ENCODE results near the gene SYNDIG1. TPM values are rescaled to one million over a fixed set of nuclear protein-coding genes. Genes with fewer than 3 reads are reported as not detected.

SYNDIG1 gene
- total RNA-seq, 2 donors from 2014 or later = not detected

DNA sequence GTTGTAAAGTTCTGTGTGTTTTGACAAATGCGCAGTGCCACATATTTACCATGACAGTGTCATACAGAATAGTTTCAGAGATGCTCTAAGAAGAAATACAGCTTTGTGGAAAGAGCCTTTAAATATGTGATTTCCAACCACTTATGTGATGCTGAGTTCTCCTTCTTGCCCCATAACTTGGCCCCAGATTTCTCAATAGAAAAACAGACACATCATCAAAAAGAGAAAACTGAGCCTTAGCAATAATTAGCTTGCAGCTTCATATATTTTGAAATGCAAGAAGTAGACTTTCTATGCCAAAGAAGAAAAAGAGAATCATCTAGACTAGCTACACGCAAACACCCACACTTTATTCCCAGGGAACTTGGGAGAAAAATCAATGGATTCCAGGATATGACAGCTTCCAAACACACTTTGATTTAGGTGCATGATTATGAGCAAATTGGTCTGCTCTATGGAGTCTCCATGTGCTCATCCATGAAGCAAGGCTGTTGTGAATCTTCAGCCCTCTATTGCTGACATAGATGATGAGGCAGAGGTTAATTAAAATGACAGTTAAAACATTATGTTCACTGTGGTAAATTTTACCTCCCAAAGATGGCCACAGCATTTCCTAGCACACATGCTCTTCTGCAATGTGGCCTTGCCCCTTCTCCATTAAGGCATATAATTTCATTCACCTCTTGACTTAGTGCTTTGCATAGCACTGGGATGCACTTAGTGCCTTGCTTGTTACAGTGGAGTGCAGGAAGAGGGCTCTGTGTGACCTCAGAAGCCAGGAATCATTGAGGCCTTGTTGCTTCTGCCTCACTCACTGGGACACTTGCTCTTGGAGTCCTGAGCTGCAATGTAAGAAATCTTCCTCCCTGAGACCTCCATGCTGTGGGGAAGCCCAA is 174.6 kb downstream of the SYNDIG1 start:
- Mint-ChIP-seq H3K27me3 (peaks cover 14 to 17% of the 10 kb centered on the region in 2 donors), H3K27ac (no peak overlapping the region), H3K4me3 (no peak overlapping the region), H3K9me3 (no peaks in the 10 kb centered on the region), H3K36me3 (no peaks in the 10 kb centered on the region), H3K4me1 (ENCODE audit: low read depth in 2 of 2) (no peaks in the 10 kb centered on the region)
- ATAC-seq (no peak), DNase-seq (ENCODE audit: low spot score) (no peak)

DNA sequence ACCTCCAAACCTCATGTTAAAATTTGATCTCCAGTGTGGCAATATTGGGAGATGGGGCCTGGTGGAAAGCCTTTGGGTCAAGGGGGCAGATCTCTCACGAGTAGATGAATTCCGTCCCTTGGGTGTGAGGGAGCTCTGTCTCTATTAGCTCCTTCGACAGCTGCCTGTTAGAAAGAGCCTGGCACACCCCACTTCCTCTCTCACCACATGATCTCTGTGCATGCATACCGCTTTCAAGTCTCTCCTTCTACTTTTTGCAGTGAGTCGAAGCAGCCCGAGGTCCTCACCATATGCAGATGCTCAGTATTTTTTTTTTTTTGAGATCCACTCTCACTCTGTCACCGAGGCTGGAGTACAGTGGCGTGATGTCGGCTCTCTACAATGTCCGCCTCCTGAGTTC is 176.9 kb downstream of the SYNDIG1 start:
- Mint-ChIP-seq H3K36me3 (no peaks in the 10 kb centered on the region), H3K27me3 (peaks cover 10 to 17% of the 10 kb centered on the region in 2 donors), H3K4me1 (ENCODE audit: low read depth in 2 of 2) (no peaks in the 10 kb centered on the region), H3K4me3 (no peak overlapping the region), H3K9me3 (no peaks in the 10 kb centered on the region), H3K27ac (no peak overlapping the region)
- DNase-seq (ENCODE audit: low spot score) (no peak), ATAC-seq (no peak)

DNA sequence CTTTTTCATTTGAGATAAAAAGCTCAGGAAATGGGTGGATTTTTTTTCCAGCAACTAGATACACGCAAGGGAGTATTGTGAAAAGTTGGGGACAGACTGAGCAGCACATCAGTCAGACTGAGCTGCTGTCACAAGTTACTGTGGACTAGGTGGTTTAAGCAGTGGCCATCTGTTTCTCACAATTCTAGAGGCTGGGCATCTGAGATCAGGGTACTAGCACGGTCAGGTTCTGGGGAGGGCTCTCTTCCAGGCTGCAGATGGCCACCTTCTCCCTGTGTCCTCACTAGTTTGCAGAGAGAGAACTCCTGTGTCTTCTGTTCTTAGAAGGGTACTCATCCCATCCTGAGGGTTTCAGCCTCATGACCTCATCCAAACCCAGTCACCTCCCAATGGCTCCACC is 178.3 kb downstream of the SYNDIG1 start:
- H3K9me3 Mint-ChIP-seq = no peaks in the 10 kb centered on the region
- ATAC-seq (no peak), DNase-seq (ENCODE audit: low spot score) (no peak)
- no peak overlapping the region for H3K27ac Mint-ChIP-seq
- no peaks in the 10 kb centered on the region for H3K4me1 Mint-ChIP-seq (ENCODE audit: low read depth in 2 of 2)
- H3K27me3 Mint-ChIP-seq = peaks cover 10 to 16% of the 10 kb centered on the region in 2 donors
- no peak overlapping the region for H3K4me3 Mint-ChIP-seq
- no peaks in the 10 kb centered on the region for H3K36me3 Mint-ChIP-seq

DNA sequence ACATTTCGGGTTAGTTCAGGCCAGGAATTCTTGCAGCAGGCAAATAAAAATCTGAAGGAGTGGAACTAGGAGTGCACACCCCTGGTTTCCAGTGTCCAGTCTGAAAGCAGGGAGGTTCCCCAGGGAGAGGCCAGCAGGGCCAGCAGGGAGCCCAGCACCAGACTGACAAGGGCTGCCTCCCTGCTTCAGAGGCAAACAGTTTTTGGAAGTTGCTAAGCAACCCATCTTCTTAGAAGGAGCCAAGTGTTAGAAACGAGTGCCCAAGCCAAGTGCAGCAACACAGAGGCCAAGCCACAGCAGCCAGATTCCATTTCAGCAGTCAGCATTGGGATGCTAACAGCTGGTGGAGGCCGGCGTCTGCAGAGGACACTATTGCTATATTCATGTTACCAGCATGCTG is 179.1 kb downstream of the SYNDIG1 start:
- Mint-ChIP-seq H3K4me3 (no peak overlapping the region), H3K4me1 (ENCODE audit: low read depth in 2 of 2) (no peaks in the 10 kb centered on the region), H3K27me3 (peaks cover 7 to 16% of the 10 kb centered on the region in 2 donors), H3K36me3 (no peaks in the 10 kb centered on the region), H3K9me3 (no peaks in the 10 kb centered on the region), H3K27ac (no peak overlapping the region)
- ATAC-seq = no peak
- DNase-seq (ENCODE audit: low spot score) = no peak

DNA sequence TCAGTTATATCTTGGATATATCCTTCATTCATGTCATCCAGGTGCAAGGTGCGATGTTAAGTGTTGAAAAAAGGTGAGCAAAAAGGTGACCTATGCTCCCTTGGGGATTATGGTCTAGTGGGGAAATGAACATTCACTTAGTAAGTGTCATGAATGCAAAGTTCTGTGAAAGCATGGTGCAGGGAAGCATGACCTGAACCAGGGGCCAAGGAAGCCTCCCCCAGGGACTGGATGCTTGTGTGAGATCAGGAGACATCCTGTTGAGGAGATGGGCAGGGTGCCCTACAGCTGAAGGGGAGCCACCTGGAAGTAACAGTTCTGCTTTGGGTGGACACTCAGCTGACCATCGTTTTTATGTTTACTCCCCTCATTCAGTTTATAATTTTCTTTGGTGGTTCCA is 179.5 kb downstream of the SYNDIG1 start:
- Mint-ChIP-seq H3K9me3 (no peaks in the 10 kb centered on the region), H3K27ac (no peak overlapping the region), H3K4me1 (ENCODE audit: low read depth in 2 of 2) (no peaks in the 10 kb centered on the region), H3K36me3 (no peaks in the 10 kb centered on the region), H3K27me3 (peaks cover 7 to 17% of the 10 kb centered on the region in 2 donors), H3K4me3 (no peak overlapping the region)
- no peak for DNase-seq (ENCODE audit: low spot score)
- no peak for ATAC-seq

DNA sequence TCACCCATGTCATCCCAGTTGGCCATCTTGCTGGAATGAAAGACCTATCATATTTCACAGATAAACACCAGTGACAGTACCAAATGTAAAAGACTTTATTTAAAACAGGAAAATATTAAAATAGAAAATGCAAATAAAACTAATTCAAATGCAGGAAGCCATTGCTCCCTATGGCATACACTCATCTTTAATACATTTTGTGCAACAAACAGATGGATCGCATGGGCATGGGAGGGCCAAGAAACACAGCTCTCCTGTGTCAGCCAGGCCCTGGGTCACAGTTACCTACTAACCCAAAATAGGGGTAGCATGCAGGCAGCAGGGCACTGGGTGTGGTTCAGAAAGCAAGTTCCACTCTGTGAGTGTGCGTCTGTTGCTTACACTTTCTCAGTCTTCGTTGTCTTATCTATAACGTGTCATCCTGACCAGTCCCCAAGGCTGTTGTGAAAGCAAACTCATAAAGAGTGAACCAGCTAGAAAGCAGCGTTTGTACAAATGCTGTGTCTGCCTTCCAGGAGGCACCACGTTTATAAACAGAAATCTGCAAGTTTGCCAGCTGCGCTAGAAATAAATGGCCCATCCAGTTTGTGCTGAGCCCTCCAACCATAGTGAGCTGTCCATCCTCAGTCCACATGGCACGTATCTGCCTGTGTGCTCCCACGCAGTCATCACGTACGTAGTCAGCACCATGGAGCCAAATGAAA is 180.5 kb downstream of the SYNDIG1 start:
- ATAC-seq = no peak
- DNase-seq (ENCODE audit: low spot score) = no peak
- Mint-ChIP-seq H3K9me3 (no peaks in the 10 kb centered on the region), H3K36me3 (no peaks in the 10 kb centered on the region), H3K4me3 (no peak overlapping the region), H3K27ac (no peak overlapping the region), H3K4me1 (ENCODE audit: low read depth in 2 of 2) (no peaks in the 10 kb centered on the region), H3K27me3 (peaks cover 7 to 23% of the 10 kb centered on the region in 2 donors)

DNA sequence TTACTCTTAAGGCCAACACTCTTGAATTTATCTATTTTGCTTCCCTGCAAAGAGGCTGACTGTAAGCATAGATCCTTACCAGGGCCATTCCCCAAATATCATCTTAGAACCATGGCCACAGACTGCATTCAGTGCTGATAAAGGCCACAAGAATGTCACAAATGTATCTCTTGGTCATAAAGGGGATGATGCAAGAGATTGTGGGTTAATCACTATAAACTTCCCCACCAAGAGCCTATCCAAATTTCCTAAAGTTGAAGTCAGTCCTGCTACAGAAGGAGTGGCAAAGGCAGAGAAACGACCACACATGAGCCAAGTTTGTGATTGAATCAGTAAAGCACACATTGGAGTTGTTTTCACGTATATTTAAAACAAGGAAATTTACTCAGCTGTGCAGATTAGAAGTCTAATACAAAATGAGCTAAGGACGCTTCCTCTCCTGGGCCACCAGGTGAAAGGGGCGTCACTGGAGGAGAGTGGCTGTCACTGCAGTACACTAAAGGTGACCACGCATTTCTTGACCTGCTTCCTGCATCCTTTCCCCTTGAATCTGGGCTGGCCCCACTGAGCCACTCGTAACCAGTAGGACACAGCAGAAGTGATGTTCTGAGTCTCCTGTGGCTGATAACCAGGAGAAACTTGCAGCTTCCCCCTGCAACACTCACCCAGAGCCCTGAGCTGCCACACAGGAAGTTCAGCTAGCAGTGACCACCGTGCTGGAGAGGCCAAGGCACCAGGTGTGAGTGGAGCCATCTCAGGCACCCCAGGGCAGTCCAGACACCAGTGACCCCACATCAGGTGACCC is 181.9 kb downstream of the SYNDIG1 start:
- no peaks in the 10 kb centered on the region for H3K9me3 Mint-ChIP-seq
- ATAC-seq (no peak), DNase-seq (ENCODE audit: low spot score) (no peak)
- H3K36me3 Mint-ChIP-seq = no peaks in the 10 kb centered on the region
- peaks cover 7 to 23% of the 10 kb centered on the region in 2 donors for H3K27me3 Mint-ChIP-seq
- no peak overlapping the region for H3K27ac Mint-ChIP-seq
- H3K4me1 Mint-ChIP-seq (ENCODE audit: low read depth in 2 of 2) = no peaks in the 10 kb centered on the region
- H3K4me3 Mint-ChIP-seq = no peak overlapping the region

DNA sequence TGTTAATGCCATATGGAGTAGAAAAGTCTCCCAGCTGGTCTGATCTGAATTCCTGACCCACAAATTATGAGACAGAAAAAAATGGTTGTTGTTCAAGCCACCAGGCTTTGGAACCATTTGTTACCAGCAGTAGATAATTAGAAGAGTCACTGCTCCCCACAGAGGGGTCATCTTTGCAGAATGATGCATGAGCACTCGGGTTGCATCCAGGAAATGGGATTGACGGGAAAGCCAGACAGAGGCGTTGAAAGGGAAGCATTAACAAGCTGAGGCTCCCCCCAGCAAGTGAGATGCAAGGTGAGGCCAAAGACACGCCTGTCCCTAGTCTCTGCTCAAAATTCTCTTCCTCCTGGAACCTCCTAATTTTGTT is 182.5 kb downstream of the SYNDIG1 start:
- ATAC-seq (no peak), DNase-seq (ENCODE audit: low spot score) (no peak)
- Mint-ChIP-seq H3K36me3 (no peaks in the 10 kb centered on the region), H3K9me3 (no peaks in the 10 kb centered on the region), H3K4me1 (ENCODE audit: low read depth in 2 of 2) (no peaks in the 10 kb centered on the region), H3K4me3 (no peak overlapping the region), H3K27ac (no peak overlapping the region), H3K27me3 (peaks cover 6 to 19% of the 10 kb centered on the region in 2 donors)

DNA sequence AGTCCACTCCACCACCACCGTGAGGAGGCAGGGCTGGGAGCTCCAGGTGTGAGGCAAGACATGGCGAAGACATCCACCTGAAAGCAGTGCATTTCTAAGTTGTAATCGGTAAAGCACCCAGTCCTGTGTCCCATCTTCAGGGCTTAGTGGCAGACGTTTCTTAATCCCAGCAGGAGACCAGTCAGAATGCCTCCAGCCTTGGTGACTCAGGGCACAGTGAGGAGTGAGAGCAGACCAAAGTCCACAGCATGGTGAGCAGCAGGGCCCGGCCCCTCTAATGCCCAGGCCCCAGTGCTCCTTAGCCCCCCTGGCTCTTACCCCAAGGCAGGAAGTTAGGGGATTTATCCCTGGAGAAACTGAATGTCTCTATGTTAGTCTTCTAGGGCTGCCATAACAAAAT is 183.9 kb downstream of the SYNDIG1 start:
- Mint-ChIP-seq H3K36me3 (no peaks in the 10 kb centered on the region), H3K4me3 (no peak overlapping the region), H3K4me1 (ENCODE audit: low read depth in 2 of 2) (no peaks in the 10 kb centered on the region), H3K27me3 (peaks cover 2 to 14% of the 10 kb centered on the region in 2 donors), H3K27ac (no peak overlapping the region), H3K9me3 (no peaks in the 10 kb centered on the region)
- ATAC-seq = no peak
- no peak for DNase-seq (ENCODE audit: low spot score)

DNA sequence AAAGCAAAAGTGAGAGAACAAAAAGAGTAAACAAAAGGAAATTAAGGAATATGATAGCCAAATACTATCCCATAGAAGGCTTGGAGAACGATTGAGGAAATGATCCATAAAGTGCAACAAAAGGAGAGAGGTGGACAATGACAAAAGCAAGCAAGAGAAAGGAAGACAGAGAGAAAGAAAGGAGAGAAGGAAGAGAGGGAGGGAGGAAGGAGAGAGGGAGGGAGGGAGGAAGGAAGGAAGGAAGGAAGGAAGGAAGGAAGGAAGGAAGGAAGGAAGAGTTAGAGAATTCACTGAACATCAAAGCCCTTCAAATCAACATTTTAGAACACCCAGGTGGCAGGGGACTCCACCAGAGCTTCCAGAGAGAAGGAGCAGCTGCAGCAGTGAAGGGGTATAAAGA is 185.0 kb downstream of the SYNDIG1 start:
- ATAC-seq = no peak
- H3K9me3 Mint-ChIP-seq = no peaks in the 10 kb centered on the region
- no peak overlapping the region for H3K4me3 Mint-ChIP-seq
- DNase-seq (ENCODE audit: low spot score) = no peak
- H3K27ac Mint-ChIP-seq = no peak overlapping the region
- no peaks in the 10 kb centered on the region for H3K4me1 Mint-ChIP-seq (ENCODE audit: low read depth in 2 of 2)
- H3K27me3 Mint-ChIP-seq = peaks cover 2 to 14% of the 10 kb centered on the region in 2 donors
- no peaks in the 10 kb centered on the region for H3K36me3 Mint-ChIP-seq

DNA sequence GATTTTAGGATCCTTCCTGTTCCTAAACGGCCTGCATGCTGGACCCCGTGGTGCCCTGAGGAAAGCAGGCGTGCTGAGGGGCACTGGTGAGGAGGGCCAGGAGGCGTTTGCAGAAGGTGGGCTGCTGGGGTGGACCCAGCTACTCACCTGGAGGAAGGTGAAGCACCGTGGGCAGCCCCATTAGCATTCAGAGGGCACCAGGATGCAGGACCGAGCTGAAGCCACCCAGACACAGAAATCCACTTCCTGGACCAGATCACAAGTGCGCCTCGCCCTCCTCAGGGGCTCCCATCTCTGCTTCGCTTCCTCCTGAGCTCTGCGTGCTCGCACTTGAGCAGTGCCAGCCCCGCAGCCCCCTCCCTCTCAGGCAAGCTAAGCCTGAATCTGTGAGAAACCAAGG is 187.0 kb downstream of the SYNDIG1 start:
- no peaks in the 10 kb centered on the region for H3K9me3 Mint-ChIP-seq
- no peak overlapping the region for H3K27ac Mint-ChIP-seq
- ATAC-seq (no peak), DNase-seq (ENCODE audit: low spot score) (no peak)
- no peaks in the 10 kb centered on the region for H3K36me3 Mint-ChIP-seq
- no peaks in the 10 kb centered on the region for H3K4me1 Mint-ChIP-seq (ENCODE audit: low read depth in 2 of 2)
- peaks cover 0 to 6% of the 10 kb centered on the region in 2 donors for H3K27me3 Mint-ChIP-seq
- H3K4me3 Mint-ChIP-seq = no peak overlapping the region

DNA sequence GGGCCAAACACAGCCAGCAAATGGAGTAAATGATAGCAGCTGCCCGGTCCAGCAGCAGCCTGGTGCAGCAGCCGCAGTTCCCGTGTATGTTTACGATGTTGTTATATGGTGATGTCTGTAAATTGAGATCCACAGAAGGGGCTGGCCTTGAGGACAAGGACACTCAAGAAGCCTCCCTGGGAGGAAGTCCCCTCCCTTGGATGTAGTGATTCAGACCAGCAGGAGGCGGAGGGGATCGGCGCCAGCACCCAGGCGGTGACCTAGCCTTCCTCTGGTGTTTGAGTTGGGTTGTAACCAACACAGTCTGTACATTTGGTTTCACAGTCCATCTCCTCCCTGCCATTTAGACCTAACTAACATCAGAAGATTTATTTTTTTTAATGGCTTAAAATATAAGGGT is 187.8 kb downstream of the SYNDIG1 start:
- no peak for ATAC-seq
- no peak for DNase-seq (ENCODE audit: low spot score)
- Mint-ChIP-seq H3K4me3 (no peak overlapping the region), H3K9me3 (no peaks in the 10 kb centered on the region), H3K4me1 (ENCODE audit: low read depth in 2 of 2) (no peaks in the 10 kb centered on the region), H3K36me3 (no peaks in the 10 kb centered on the region), H3K27me3 (peaks cover 0 to 6% of the 10 kb centered on the region in 2 donors), H3K27ac (no peak overlapping the region)

DNA sequence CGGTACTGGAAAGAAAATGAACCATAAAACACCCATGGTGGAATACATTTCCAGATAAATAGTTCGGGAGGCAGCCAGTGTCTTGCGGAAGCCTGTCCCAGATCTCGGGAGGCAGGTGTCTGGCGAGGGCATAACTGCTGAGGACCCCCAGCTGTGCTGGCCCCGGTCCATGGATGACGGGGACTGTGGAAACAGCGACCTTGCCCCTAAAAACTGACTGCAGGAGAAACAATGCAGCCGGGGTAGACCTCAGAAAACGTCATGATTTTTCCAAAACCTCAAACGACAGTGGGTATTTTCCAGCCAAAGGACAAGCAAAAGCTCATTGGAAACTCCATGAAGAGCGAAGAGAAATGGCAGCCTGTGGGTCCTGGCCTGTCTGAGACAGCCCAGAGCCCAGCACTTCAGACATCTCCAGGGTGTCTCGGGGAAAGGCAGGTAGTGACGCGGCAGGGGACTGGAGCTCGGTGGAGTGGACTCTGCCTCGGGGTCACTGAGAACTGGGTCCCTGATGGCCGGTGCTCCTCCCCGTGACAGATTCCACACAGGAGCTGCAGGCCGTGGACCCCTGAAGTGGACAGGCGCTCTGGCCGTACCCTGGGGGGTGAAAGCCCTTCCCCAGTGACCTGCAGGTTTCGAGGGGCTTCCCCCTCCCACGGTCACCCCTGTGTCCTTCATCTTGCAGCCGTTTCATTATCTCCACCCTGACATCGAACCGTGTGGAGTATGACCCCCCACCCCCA is 188.6 kb downstream of the SYNDIG1 start:
- DNase-seq (ENCODE audit: low spot score) = no peak
- H3K9me3 Mint-ChIP-seq = no peaks in the 10 kb centered on the region
- no peak for ATAC-seq
- no peaks in the 10 kb centered on the region for H3K4me1 Mint-ChIP-seq (ENCODE audit: low read depth in 2 of 2)
- H3K36me3 Mint-ChIP-seq = no peaks in the 10 kb centered on the region
- H3K27ac Mint-ChIP-seq = no peak overlapping the region
- no peak overlapping the region for H3K4me3 Mint-ChIP-seq
- peaks cover 0 to 6% of the 10 kb centered on the region in 2 donors for H3K27me3 Mint-ChIP-seq

Data from natural killer cell treated with Interleukin-12 subunit alpha and Interleukin-12 subunit beta and Interleukin-15 and Interleukin-18, amount 100 ng/mL, for 72 hours (primary cell).